ENCODE data around the gene LRMDA.

The LRMDA gene

GRCh38 chr10:75418712-75419111, 12.7 kb upstream of the LRMDA start:
- DNase-seq (ENCODE audit: low read depth in 2 of 2): no peak

- no peak for DNase-seq (ENCODE audit: low read depth in 2 of 2)
These were observed 8.5 kb upstream of the LRMDA start for GRCh38 chr10:75422913-75423312.

- DNase-seq (ENCODE audit: low read depth in 2 of 2): no peak
These were observed 6.9 kb upstream of the LRMDA start for GRCh38 chr10:75424571-75424970.

GRCh38 chr10:75425291-75426079, 5.9 kb upstream of the LRMDA start:
- no peak for DNase-seq (ENCODE audit: low read depth in 2 of 2)

- DNase-seq (ENCODE audit: low read depth in 2 of 2): no peak
These were observed 4.5 kb upstream of the LRMDA start for GRCh38 chr10:75426880-75427279.

- no peak for DNase-seq (ENCODE audit: low read depth in 2 of 2)
These were observed 3.5 kb upstream of the LRMDA start for GRCh38 chr10:75427951-75428350.

- no peak for DNase-seq (ENCODE audit: low read depth in 2 of 2)
These were observed 2.8 kb upstream of the LRMDA start for GRCh38 chr10:75428434-75429158.

- no peak for DNase-seq (ENCODE audit: low read depth in 2 of 2)
These were observed 2.1 kb upstream of the LRMDA start for GRCh38 chr10:75429159-75429827.

- no peak for DNase-seq (ENCODE audit: low read depth in 2 of 2)
These were observed 1.2 kb upstream of the LRMDA start for GRCh38 chr10:75430000-75430763.

GRCh38 chr10:75432176-75432575, 752 bp downstream of the LRMDA start:
- no peak for DNase-seq (ENCODE audit: low read depth in 2 of 2)

GRCh38 chr10:75432763-75433162, 1.3 kb downstream of the LRMDA start:
- DNase-seq (ENCODE audit: low read depth in 2 of 2): no peak

- no peak for DNase-seq (ENCODE audit: low read depth in 2 of 2)
These were observed 1.8 kb downstream of the LRMDA start for GRCh38 chr10:75433216-75433615.

GRCh38 chr10:75434291-75434690, 2.9 kb downstream of the LRMDA start:
- no peak for DNase-seq (ENCODE audit: low read depth in 2 of 2)

- DNase-seq (ENCODE audit: low read depth in 2 of 2): no peak
These were observed 3.9 kb downstream of the LRMDA start for GRCh38 chr10:75435291-75435690.

GRCh38 chr10:75436896-75437295, 5.5 kb downstream of the LRMDA start:
- DNase-seq (ENCODE audit: low read depth in 2 of 2): no peak

- no peak for DNase-seq (ENCODE audit: low read depth in 2 of 2)
These were observed 6.3 kb downstream of the LRMDA start for GRCh38 chr10:75437693-75438092.

- DNase-seq (ENCODE audit: low read depth in 2 of 2): no peak
These were observed 6.9 kb downstream of the LRMDA start for GRCh38 chr10:75438275-75438674.

- DNase-seq (ENCODE audit: low read depth in 2 of 2): no peak
These were observed 8.4 kb downstream of the LRMDA start for GRCh38 chr10:75439811-75440210.

- no peak for DNase-seq (ENCODE audit: low read depth in 2 of 2)
These were observed 8.9 kb downstream of the LRMDA start for GRCh38 chr10:75440271-75440793.

- DNase-seq (ENCODE audit: low read depth in 2 of 2): no peak
These were observed 9.8 kb downstream of the LRMDA start for GRCh38 chr10:75441196-75441595.

- no peak for DNase-seq (ENCODE audit: low read depth in 2 of 2)
These were observed 10.3 kb downstream of the LRMDA start for GRCh38 chr10:75441682-75442081.

GRCh38 chr10:75443362-75443761, 11.9 kb downstream of the LRMDA start:
- no peak for DNase-seq (ENCODE audit: low read depth in 2 of 2)

Data from stimulated activated CD4-positive, alpha-beta T cell treated with anti-CD3 and anti-CD28 coated beads, Interleukin-4, amount 100 ng/mL, for 48 hours (primary cell).